GM15510 (cell line): ENCODE results near the gene FAM163A.

Experiments used
- POLR2A ChIP-seq: IDR thresholded peaks from 3 replicates; pipeline ENCODE4 v1.6.1; 2011; ENCODE audit warnings: borderline replicate concordance; ENCODE audit not compliant: insufficient read length; ENCODE audit errors: extremely low read depth

FAM163A gene

GRCh38 chr1:179815641-179816040 is 72.5 kb downstream of the FAM163A start:
- TF ChIP-seq POLR2A: no peak

- TF ChIP-seq POLR2A: no peak
Observed at GRCh38 chr1:179816196-179816960, 73.3 kb downstream of the FAM163A start.

- TF ChIP-seq POLR2A: no peak
Observed at GRCh38 chr1:179817056-179817455, 74.0 kb downstream of the FAM163A start.

DNA sequence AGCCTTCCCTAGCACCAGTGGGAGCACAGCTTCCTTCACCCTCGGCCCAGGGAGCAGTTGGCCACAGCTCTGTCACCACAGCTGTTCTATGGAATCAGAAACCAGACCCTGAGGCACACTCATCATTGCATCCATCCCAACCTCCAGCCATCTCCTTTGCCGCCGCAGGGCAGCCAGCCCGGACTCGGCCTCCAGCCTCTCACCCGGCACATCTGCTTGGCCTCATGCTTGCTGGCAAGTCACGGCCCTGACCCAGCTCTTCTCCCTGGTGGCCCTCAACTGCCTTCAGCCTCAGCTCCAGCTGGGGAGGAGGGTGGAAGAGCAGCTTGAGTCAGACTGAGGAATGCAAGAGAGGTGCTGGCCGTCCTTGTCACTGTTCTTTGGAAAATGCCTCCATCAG is 74.7 kb downstream of the FAM163A start:
- no peak for TF ChIP-seq POLR2A

DNA sequence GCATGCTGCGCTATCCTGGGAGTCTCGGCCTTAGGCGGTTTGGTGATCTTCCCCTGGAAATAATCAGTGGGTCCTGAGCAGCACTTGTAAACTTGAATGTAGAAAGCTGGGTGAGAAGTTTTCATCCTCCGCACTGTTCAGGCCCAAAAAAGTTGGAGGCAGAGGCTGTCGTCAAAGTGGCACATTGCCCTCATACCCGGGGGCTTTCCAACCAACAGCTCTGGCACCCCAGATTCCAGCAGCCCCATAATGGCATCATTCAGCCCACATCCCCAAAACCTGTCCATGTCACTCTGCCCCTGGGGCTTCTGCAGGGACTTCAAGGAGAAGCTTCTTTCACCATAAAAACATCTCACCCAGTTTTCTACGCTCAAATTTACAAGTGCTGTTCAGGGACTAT is 75.2 kb downstream of the FAM163A start:
- no peak for TF ChIP-seq POLR2A

GRCh38 chr1:179818743-179819173 is 75.7 kb downstream of the FAM163A start:
- TF ChIP-seq POLR2A: no peak

DNA sequence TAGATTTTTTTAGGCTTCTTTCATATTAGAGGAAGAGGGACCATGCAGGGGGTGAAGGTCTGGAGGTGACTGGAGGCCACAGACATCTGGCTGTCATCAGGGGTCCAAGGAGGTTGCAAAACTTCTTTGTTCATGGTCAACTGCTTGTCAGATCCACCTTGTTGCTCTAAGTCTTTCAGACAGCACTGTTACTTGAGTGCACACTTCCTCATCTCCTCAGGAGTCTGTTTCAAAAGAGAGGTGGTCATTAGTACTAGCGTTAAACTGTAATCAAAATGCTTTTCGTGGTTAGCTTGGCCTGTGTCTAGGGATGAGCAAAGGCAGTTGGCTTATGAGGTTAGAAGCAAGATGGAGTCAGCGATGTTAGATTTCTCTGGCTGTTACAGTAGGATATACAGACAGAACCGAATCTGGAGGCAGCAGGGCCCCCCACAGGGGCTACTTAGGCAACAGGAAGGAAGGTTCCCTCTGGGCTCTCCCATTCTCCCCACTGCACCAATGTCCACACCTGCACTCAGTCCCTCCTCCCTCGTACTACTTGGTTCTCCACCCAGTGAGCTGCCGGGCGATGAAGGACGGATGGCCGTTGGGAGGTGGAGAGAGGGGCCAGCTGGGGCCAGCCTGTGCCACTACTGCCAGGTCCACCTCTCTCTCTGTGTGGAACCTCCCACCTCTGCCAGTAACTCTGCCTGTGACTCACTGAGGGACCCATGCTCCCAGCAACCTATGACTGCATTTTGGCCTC is 77.3 kb downstream of the FAM163A start:
- no peak for TF ChIP-seq POLR2A

DNA sequence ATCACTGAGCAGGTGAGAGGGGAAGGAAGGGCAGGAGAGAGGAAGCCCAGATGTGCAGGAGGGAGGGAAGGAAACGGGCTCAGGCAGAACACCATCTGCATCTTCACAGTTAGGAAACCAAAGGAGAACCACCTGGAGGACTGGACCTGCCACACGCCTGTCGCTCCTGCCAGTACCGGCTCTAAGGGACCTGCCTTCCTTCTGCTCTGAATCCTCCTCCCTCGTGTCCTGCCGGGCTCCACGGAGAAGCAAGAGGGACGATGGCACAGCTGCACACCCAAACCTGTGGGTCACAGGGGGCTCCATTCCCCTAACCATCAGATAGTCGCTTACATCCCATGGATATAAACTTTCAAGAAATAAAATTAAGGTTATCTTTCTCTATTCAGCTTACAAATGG is 78.4 kb downstream of the FAM163A start:
- no peak for TF ChIP-seq POLR2A

- no peak for TF ChIP-seq POLR2A
Observed at GRCh38 chr1:179822065-179822464, 79.0 kb downstream of the FAM163A start.

DNA sequence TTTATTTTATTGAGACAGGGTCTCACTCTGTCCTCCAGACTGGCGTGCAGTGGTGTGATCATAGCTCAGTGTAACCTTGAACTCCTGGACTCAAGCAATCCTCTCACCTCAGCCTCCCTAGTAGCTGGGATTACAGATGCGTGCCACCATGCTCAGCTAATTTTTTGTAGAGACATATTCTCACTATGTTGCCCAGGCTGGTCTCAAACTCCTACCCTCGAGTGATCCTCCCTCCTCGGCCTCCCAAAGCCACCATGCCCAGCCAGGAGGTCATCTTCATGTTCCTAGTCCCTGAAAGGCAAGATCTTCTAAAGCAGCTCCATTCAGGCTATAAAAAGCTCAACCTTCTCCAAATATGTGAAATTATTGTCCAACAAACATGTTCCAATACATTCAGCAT is 80.6 kb downstream of the FAM163A start:
- no peak for TF ChIP-seq POLR2A

DNA sequence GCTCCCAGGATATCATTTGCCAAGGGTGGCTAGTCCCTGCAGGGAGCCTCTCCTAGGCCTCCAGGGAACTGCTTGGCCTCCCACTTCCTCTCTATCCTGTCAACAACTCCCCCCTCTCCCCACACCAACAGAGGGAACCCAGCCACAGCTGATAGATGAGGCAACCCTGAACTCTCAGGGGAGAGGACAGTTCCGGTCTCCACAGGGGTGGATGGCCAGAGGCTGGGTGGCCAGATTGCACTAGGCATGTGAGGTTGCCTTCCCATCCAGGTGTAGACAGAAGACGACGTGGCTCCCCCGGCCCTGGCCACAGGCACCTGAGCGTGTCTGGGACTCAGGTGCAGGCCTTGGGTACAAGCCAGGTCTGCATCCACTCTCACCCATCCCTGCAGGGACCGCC is 81.2 kb downstream of the FAM163A start:
- TF ChIP-seq POLR2A: no peak

DNA sequence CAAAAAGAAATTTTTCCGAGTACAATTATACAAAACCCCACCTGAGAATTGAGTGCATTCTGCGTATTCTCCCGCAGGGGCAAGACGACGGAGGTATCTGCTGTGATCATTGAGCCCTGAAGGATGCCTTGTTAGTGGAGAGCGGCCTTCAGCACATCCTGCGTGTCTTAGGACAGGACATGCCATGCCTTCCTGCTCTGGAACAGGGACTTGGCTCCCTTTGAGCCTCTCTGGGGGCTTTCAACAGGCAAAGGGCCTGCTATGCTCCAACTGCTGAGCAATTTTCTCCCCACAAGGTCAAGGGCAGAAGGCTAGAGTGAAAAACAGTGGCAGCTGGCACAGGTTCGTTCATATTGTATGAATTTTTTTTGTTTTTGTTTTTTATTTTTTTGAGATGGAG is 82.1 kb downstream of the FAM163A start:
- no peak for TF ChIP-seq POLR2A

DNA sequence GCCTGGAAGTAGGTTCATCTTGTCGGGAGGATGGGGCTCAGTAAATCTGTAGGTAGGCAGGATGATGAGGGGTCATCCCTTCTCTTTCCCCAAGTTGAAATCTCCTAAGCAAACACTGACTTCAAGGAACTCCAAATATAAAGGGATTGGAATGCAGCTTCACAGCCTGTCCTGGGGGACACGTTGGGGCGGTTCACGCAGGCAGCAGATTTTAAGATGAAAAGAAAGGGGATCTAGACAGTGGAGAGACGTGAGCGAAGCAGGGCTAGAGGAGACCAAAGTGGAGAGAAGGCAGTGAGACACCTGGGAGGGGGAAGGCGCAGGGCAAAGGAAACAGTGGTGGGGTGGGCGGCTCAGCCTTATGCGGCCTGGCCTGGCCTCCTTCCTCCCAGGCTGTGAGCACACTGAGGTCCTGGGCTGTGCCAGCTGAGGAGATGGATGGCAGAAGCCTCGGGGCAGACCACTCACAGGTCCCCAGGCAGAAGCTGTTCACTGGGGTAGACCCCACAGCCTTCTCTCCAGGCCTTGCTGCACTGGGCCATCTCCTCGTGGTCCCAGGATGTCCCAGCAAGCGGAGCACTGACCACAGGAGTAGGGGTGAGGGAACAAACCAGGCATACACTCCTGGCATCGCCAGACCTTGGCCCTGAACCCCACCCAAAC is 82.8 kb downstream of the FAM163A start:
- no peak for TF ChIP-seq POLR2A

GRCh38 chr1:179826626-179827280 is 83.7 kb downstream of the FAM163A start:
- no peak for TF ChIP-seq POLR2A

- TF ChIP-seq POLR2A: no peak
Observed at GRCh38 chr1:179828554-179829110, 85.5 kb downstream of the FAM163A start.
